Adrenal gland (tissue), 12 donors: ENCODE measurements around the gene TMEM95. TPM values are rescaled to one million over a fixed set of nuclear protein-coding genes. Genes with fewer than 3 reads are reported as not detected.

Source experiments
- DNase-seq, 7 donors: peaks; one replicate each; pipeline ENCODE4 v3.0.0-alpha.2; 2019 to 2020
- H3K27ac ChIP-seq, 5 donors: fragments of 200-600 bp; sonication (generic) in 4 of 5; 1 replicate in 3 of 5; 2 replicates in 2 of 5; pipeline versions ENCODE4 v1.5.1 to v1.8.0; 2016 to 2020; ENCODE audit warnings: mild to moderate bottlenecking in 1 of 5
- H3K27me3 ChIP-seq: fragments of 200-600 bp; 2 replicates; pipeline ENCODE4 v1.8.0; 2021
- H3K36me3 ChIP-seq, 2 donors: fragments of 200-600 bp; replicated peaks in 1 of 2; 1 replicate in 1 of 2; 2 replicates in 1 of 2; pipeline versions ENCODE4 v1.5.1 to v1.8.0; 2018 to 2022
- H3K4me1 ChIP-seq, 2 donors: fragments of 200-600 bp; replicated peaks in 1 of 2; 1 replicate in 1 of 2; 2 replicates in 1 of 2; pipeline versions ENCODE4 v1.5.1 to v1.8.0; 2018 to 2021
- H3K4me3 ChIP-seq, 4 donors: fragments of 200-600 bp; sonication (generic) in 3 of 4; one replicate each; pipeline ENCODE4 v1.5.1; 2016 to 2018
- H3K9me3 ChIP-seq, 3 donors: fragments of 200-600 bp; sonication (generic) in 1 of 3; replicated peaks in 1 of 3; 1 replicate in 2 of 3; 2 replicates in 1 of 3; pipeline versions ENCODE4 v1.5.1 to v1.8.0; 2016 to 2021
- CTCF ChIP-seq, 6 experiments: fragments of 450-650 bp in 4 of 6; fragments of 200-600 bp in 2 of 6; sonication (generic) in 1 of 6; IDR thresholded peaks; 1 replicate in 5 of 6; 2 replicates in 1 of 6; pipeline versions ENCODE4 v1.5.1 to v1.8.0; 2016 to 2021; ENCODE audit warnings: antibody characterized with exemption in 6 of 6, mild to moderate bottlenecking in 2 of 6, moderate library complexity in 1 of 6
- POLR2A ChIP-seq, 2 donors: fragments of 450-650 bp; IDR thresholded peaks; one replicate each; pipeline ENCODE4 v1.6.1; 2017; ENCODE audit warnings: antibody characterized with exemption in 2 of 2, mild to moderate bottlenecking in 2 of 2, moderate library complexity in 1 of 2
- WGBS, 4 donors: extraction: QIAGEN DNeasy Blood & Tissue Kit in 2 of 4; methylation state at CpG; one replicate each; pipeline versions ENCODE4 v1.1.5 to v1.1.7; 2013 to 2017; 5-methylcytosine and 5-hydroxymethylcytosine counted together
- intact Hi-C, 2 donors: fragments of 100-400 bp; cut with DNase I; formaldehyde crosslinking; loops; one replicate each; pipeline versions ENCODE4 v1.14.1 to v1.15.0; 2022 to 2023
- polyA plus RNA-seq, 3 donors: library from polyadenylated mRNA; stranded (reverse); fragments of 200-250 nt in 2 of 3; fragments of 350-450 nt in 1 of 3; fragmentation: Illumina TruSeq in 1 of 3; extraction: RNeasy Lipid Tissue Mini Kit (QIAGEN cat#74804) in 1 of 3; gene quantifications; one replicate each; pipeline ENCODE4 v1.2.3, GENCODE V29; 2013 to 2014
- small RNA-seq, 2 donors: library from RNA; depleted of rRNA; stranded (forward); fragments of <200 nt; gene quantifications; one replicate each; pipeline ENCODE3, GENCODE V24; 2016
- total RNA-seq, 9 donors: library from RNA; depleted of rRNA in 4 of 9; stranded (reverse); fragments of >200 nt in 4 of 9; fragments of 120-200 nt in 1 of 9; fragmentation: NEBNext Ultra II Directional in 1 of 9; extraction: Animal tissue kit (Norgen Biotek cat#: 25700) in 1 of 9; gene quantifications; one replicate each; pipeline versions ENCODE4 v1.1.0 to v1.2.4, GENCODE V29; 2013 to 2023
- donor health status: healthy with polysubstance abuse.
- donor health status: Bipolar disorder and iron deficiency.
- donor health status: DM: yes; HTN: yes; CAD: no.
- donor health status: DM: no; HTN: no; CAD: no.
- donor health status: DM: no; HTN: no; CAD: no.
- donor health status: DM: yes; HTN: yes; CAD: no.

The TMEM95 gene
- total and polyA plus RNA-seq, 12 donors, result not detected

GRCh38 chr17:7406235-7406825 lies 51.4 kb downstream of the TMEM95 start:
- intact Hi-C loops, result no loop called here
- WGBS, 4 donors, result 68 to 83% (median 73%) methylated on average over 9 to 12 of the region's 12 CpGs
- no peaks in the 10 kb centered on the region for H3K27me3 ChIP-seq
- H3K4me1 ChIP-seq, result peaks cover 7 to 15% of the 10 kb centered on the region in 2 donors
- no peaks in the 10 kb centered on the region for H3K36me3 ChIP-seq
- H3K9me3 ChIP-seq, result no peaks in the 10 kb centered on the region
- TF ChIP-seq CTCF (IDR thresholded peaks at IDR 0.05), result no peak
- TF ChIP-seq POLR2A (IDR thresholded peaks at IDR 0.05), result no peak
- H3K4me3 ChIP-seq, result no peak overlapping the region
- no peak for DNase-seq
- peak overlapping the region in 1 of 5 donors; percentile 89 for H3K27ac ChIP-seq

Small RNAs within 50 kb of the gene (small RNA-seq; reads per million reads assigned to genes)
- 0 reads per million in 2 donors for gene AC026954.2

Other genes starting within 250 kb of the TMEM95 start
Only the 30 nearest of the 36 such genes appear.
- gene ASGR1, start 175.8 kb upstream of the TMEM95 start, total RNA-seq, result 1 to 10 TPM in 6 of 9 donors, under 1 TPM in 1, not detected in 2; 0.63 to 2.7 (median 1.7) TPM
- 1 to 10 TPM in 2 of 3 donors, under 1 TPM in 1; 0.29 to 6.9 (median 5.0) TPM for gene ASGR1, start 175.8 kb upstream of the TMEM95 start, polyA plus RNA-seq
- 10 to 100 TPM; 14.1 to 70.2 (median 31.4) TPM for gene DLG4, start 135.3 kb upstream of the TMEM95 start, total RNA-seq
- gene DLG4, start 135.3 kb upstream of the TMEM95 start, polyA plus RNA-seq, result 100 to 1,000 TPM in 1 of 3 donors, 10 to 100 TPM in 2; 19.1 to 172 (median 29.6) TPM
- gene ACADVL, start 135.2 kb upstream of the TMEM95 start, total RNA-seq, result 1,000 to 10,000 TPM in 8 of 9 donors, 100 to 1,000 TPM in 1; 961 to 2,378 (median 1,747) TPM
- gene ACADVL, start 135.2 kb upstream of the TMEM95 start, polyA plus RNA-seq, result 1,000 to 10,000 TPM in 2 of 3 donors, 100 to 1,000 TPM in 1; 972 to 6,098 (median 5,777) TPM
- gene DVL2, start 120.6 kb upstream of the TMEM95 start, total RNA-seq, result 10 to 100 TPM; 25.2 to 87.2 (median 44.8) TPM
- gene DVL2, start 120.6 kb upstream of the TMEM95 start, polyA plus RNA-seq, result 10 to 100 TPM; 11.8 to 80.9 (median 19.2) TPM
- 100 to 1,000 TPM in 1 of 9 donors, 10 to 100 TPM in 8; 33.5 to 141 (median 66.8) TPM for gene PHF23, start 115.7 kb upstream of the TMEM95 start, total RNA-seq
- gene PHF23, start 115.7 kb upstream of the TMEM95 start, polyA plus RNA-seq, result 10 to 100 TPM; 28.0 to 80.3 (median 49.6) TPM
- 1,000 to 10,000 TPM in 1 of 9 donors, 100 to 1,000 TPM in 8; 195 to 1,049 (median 833) TPM for gene GABARAP, start 112.7 kb upstream of the TMEM95 start, total RNA-seq
- 1,000 to 10,000 TPM in 2 of 3 donors, 100 to 1,000 TPM in 1; 694 to 1,285 (median 1,047) TPM for gene GABARAP, start 112.7 kb upstream of the TMEM95 start, polyA plus RNA-seq
- 100 to 1,000 TPM in 5 of 9 donors, 10 to 100 TPM in 4; 30.3 to 144 (median 125) TPM for gene CTDNEP1, start 103.4 kb upstream of the TMEM95 start, total RNA-seq
- 100 to 1,000 TPM in 1 of 3 donors, 10 to 100 TPM in 2; 67.9 to 177 (median 84.4) TPM for gene CTDNEP1, start 103.4 kb upstream of the TMEM95 start, polyA plus RNA-seq
- 10 to 100 TPM; 28.0 to 82.7 (median 58.8) TPM for gene ELP5, start 102.9 kb upstream of the TMEM95 start, total RNA-seq
- 10 to 100 TPM; 39.0 to 96.5 (median 77.4) TPM for gene ELP5, start 102.9 kb upstream of the TMEM95 start, polyA plus RNA-seq
- 10 to 100 TPM in 4 of 9 donors, 1 to 10 TPM in 5; 2.0 to 35.6 (median 7.0) TPM for gene CLDN7, start 92.7 kb upstream of the TMEM95 start, total RNA-seq
- gene CLDN7, start 92.7 kb upstream of the TMEM95 start, polyA plus RNA-seq, result 1 to 10 TPM; 1.6 to 9.7 (median 5.3) TPM
- gene SLC2A4, start 73.4 kb upstream of the TMEM95 start, total RNA-seq, result 10 to 100 TPM in 4 of 9 donors, 1 to 10 TPM in 5; 1.8 to 30.0 (median 7.8) TPM
- 10 to 100 TPM in 1 of 3 donors, 1 to 10 TPM in 1, under 1 TPM in 1; 0.75 to 12.7 (median 5.6) TPM for gene SLC2A4, start 73.4 kb upstream of the TMEM95 start, polyA plus RNA-seq
- gene YBX2, start 60.5 kb upstream of the TMEM95 start, total RNA-seq, result under 1 TPM in 4 of 9 donors, not detected in 5; 0.06 to 0.28 (median 0.09) TPM
- gene YBX2, start 60.5 kb upstream of the TMEM95 start, polyA plus RNA-seq, result 1 to 10 TPM in 1 of 3 donors, under 1 TPM in 1, not detected in 1; 0.88 to 1.4 TPM
- gene EIF5A, start 47.5 kb upstream of the TMEM95 start, total RNA-seq, result 100 to 1,000 TPM; 110 to 666 (median 262) TPM
- 100 to 1,000 TPM; 469 to 594 (median 589) TPM for gene EIF5A, start 47.5 kb upstream of the TMEM95 start, polyA plus RNA-seq
- gene GPS2, start 39.8 kb upstream of the TMEM95 start, total RNA-seq, result 100 to 1,000 TPM in 5 of 9 donors, 10 to 100 TPM in 4; 69.1 to 124 (median 100) TPM
- gene GPS2, start 39.8 kb upstream of the TMEM95 start, polyA plus RNA-seq, result 100 to 1,000 TPM; 167 to 196 (median 191) TPM
- 10 to 100 TPM; 10.4 to 46.9 (median 25.0) TPM for gene NEURL4, start 25.8 kb upstream of the TMEM95 start, total RNA-seq
- 100 to 1,000 TPM in 1 of 3 donors, 10 to 100 TPM in 1, 1 to 10 TPM in 1; 8.7 to 111 (median 45.5) TPM for gene NEURL4, start 25.8 kb upstream of the TMEM95 start, polyA plus RNA-seq
- gene ACAP1, start 18.6 kb upstream of the TMEM95 start, total RNA-seq, result 10 to 100 TPM in 4 of 9 donors, 1 to 10 TPM in 5; 2.9 to 54.7 (median 9.7) TPM
- gene ACAP1, start 18.6 kb upstream of the TMEM95 start, polyA plus RNA-seq, result 10 to 100 TPM in 2 of 3 donors, 1 to 10 TPM in 1; 2.1 to 54.1 (median 21.9) TPM
- gene KCTD11, start 3.0 kb upstream of the TMEM95 start, total RNA-seq, result 10 to 100 TPM in 6 of 9 donors, 1 to 10 TPM in 3; 6.8 to 13.8 (median 11.5) TPM
- gene KCTD11, start 3.0 kb upstream of the TMEM95 start, polyA plus RNA-seq, result 1 to 10 TPM; 5.2 to 10.0 (median 7.1) TPM
- 1 to 10 TPM in 7 of 9 donors, under 1 TPM in 2; 0.06 to 8.7 (median 2.1) TPM for gene TNK1, start 25.9 kb downstream of the TMEM95 start, total RNA-seq
- 1 to 10 TPM in 2 of 3 donors, under 1 TPM in 1; 0.13 to 3.9 (median 1.6) TPM for gene TNK1, start 25.9 kb downstream of the TMEM95 start, polyA plus RNA-seq
- gene PLSCR3, start 39.4 kb downstream of the TMEM95 start, total RNA-seq, result 10 to 100 TPM in 8 of 9 donors, 1 to 10 TPM in 1; 7.7 to 34.5 (median 27.0) TPM
- 10 to 100 TPM; 13.2 to 42.5 (median 32.9) TPM for gene PLSCR3, start 39.4 kb downstream of the TMEM95 start, polyA plus RNA-seq
- 100 to 1,000 TPM in 3 of 9 donors, 10 to 100 TPM in 6; 52.9 to 205 (median 92.4) TPM for gene TMEM256, start 48.9 kb downstream of the TMEM95 start, total RNA-seq
- 100 to 1,000 TPM in 2 of 3 donors, 10 to 100 TPM in 1; 48.5 to 334 (median 254) TPM for gene TMEM256, start 48.9 kb downstream of the TMEM95 start, polyA plus RNA-seq
- 10 to 100 TPM in 6 of 9 donors, 1 to 10 TPM in 3; 2.8 to 34.8 (median 14.4) TPM for gene NLGN2, start 52.7 kb downstream of the TMEM95 start, total RNA-seq
- gene NLGN2, start 52.7 kb downstream of the TMEM95 start, polyA plus RNA-seq, result 10 to 100 TPM in 2 of 3 donors, 1 to 10 TPM in 1; 7.7 to 44.6 (median 28.1) TPM
- gene SPEM1, start 65.2 kb downstream of the TMEM95 start, total RNA-seq, result not detected
- gene SPEM1, start 65.2 kb downstream of the TMEM95 start, polyA plus RNA-seq, result not detected
- not detected for gene SPEM2, start 70.5 kb downstream of the TMEM95 start, total RNA-seq
- not detected for gene SPEM2, start 70.5 kb downstream of the TMEM95 start, polyA plus RNA-seq
- not detected for gene SPEM3, start 73.7 kb downstream of the TMEM95 start, total RNA-seq
- not detected for gene SPEM3, start 73.7 kb downstream of the TMEM95 start, polyA plus RNA-seq
- gene TMEM102, start 80.3 kb downstream of the TMEM95 start, total RNA-seq, result 10 to 100 TPM in 4 of 9 donors, 1 to 10 TPM in 5; 5.7 to 26.6 (median 8.8) TPM
- gene TMEM102, start 80.3 kb downstream of the TMEM95 start, polyA plus RNA-seq, result 1 to 10 TPM; 2.1 to 8.7 (median 6.6) TPM
- gene FGF11, start 84.4 kb downstream of the TMEM95 start, total RNA-seq, result 10 to 100 TPM; 12.1 to 76.7 (median 23.4) TPM
- 10 to 100 TPM; 10.2 to 33.2 (median 19.2) TPM for gene FGF11, start 84.4 kb downstream of the TMEM95 start, polyA plus RNA-seq
- 10 to 100 TPM; 18.7 to 56.3 (median 37.9) TPM for gene CHRNB1, start 89.9 kb downstream of the TMEM95 start, total RNA-seq
- gene CHRNB1, start 89.9 kb downstream of the TMEM95 start, polyA plus RNA-seq, result 10 to 100 TPM; 32.2 to 40.8 (median 32.9) TPM
- 100 to 1,000 TPM in 1 of 9 donors, 10 to 100 TPM in 8; 16.6 to 111 (median 75.3) TPM for gene ZBTB4, start 124.5 kb downstream of the TMEM95 start, total RNA-seq
- 10 to 100 TPM; 30.0 to 59.6 (median 54.6) TPM for gene ZBTB4, start 124.5 kb downstream of the TMEM95 start, polyA plus RNA-seq
- not detected for gene SLC35G6, start 126.3 kb downstream of the TMEM95 start, total RNA-seq
- under 1 TPM in 1 of 3 donors, not detected in 2; 0.24 TPM for gene SLC35G6, start 126.3 kb downstream of the TMEM95 start, polyA plus RNA-seq
- gene POLR2A, start 129.2 kb downstream of the TMEM95 start, total RNA-seq, result 100 to 1,000 TPM in 5 of 9 donors, 10 to 100 TPM in 4; 34.9 to 172 (median 117) TPM
- gene POLR2A, start 129.2 kb downstream of the TMEM95 start, polyA plus RNA-seq, result 10 to 100 TPM; 19.3 to 80.4 (median 58.7) TPM
- gene TNFSF12, start 193.9 kb downstream of the TMEM95 start, total RNA-seq, result 100 to 1,000 TPM in 2 of 9 donors, 10 to 100 TPM in 6, 1 to 10 TPM in 1; 3.3 to 134 (median 52.8) TPM
- 10 to 100 TPM; 18.8 to 70.8 (median 65.6) TPM for gene TNFSF12, start 193.9 kb downstream of the TMEM95 start, polyA plus RNA-seq